ENCODE results near the gene NHSL1.

NHSL1 gene

DNA sequence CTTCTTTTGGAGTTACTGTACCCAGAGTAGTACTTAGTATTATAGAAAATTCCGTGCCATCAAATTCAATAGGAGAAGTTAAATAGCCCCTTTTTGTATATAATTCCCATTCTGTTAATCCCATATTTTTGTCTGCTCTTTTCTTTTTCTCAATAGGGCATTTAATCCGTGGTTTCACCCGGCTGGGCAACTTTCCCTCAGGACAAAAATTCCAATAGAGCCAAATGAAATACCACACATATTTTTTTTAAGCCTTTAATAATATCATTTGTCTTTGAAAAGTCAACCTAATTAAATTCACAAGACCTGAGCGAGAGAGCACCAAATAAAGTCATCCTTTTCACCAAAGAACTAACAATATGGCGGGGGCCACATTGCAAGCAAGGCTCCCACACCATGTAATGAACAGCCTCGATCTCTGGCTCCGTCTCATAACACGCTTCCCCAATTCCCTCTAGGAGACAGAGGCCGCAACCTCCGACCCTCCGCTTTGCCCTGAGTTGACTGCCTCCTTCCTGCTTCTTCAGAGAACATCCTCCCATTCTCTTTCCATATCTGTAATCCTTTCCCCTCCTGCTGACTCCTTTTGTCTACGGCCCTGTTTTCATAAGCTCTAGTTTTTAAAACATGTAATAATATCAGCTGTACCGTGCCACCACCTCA is 13.6 kb downstream of the NHSL1 start:
- H3K36me3 ChIP-seq (ENCODE audit: insufficient read depth, low read length), result no peaks in the 10 kb centered on the region
- no peak overlapping the region for H3K4me2 ChIP-seq (ENCODE audit: low read length)
- H3K9ac ChIP-seq (ENCODE audit: low read length), result no peak overlapping the region
- H3K9me2 ChIP-seq (ENCODE audit: low read depth, low read length), result no peaks in the 10 kb centered on the region
- H2AFZ ChIP-seq (ENCODE audit: low read length), result no peak overlapping the region
- no peak for TF ChIP-seq EZH2 (IDR thresholded peaks at IDR 0.05; ENCODE audit: borderline replicate concordance, low read length)
- TF ChIP-seq, protein P1, sequence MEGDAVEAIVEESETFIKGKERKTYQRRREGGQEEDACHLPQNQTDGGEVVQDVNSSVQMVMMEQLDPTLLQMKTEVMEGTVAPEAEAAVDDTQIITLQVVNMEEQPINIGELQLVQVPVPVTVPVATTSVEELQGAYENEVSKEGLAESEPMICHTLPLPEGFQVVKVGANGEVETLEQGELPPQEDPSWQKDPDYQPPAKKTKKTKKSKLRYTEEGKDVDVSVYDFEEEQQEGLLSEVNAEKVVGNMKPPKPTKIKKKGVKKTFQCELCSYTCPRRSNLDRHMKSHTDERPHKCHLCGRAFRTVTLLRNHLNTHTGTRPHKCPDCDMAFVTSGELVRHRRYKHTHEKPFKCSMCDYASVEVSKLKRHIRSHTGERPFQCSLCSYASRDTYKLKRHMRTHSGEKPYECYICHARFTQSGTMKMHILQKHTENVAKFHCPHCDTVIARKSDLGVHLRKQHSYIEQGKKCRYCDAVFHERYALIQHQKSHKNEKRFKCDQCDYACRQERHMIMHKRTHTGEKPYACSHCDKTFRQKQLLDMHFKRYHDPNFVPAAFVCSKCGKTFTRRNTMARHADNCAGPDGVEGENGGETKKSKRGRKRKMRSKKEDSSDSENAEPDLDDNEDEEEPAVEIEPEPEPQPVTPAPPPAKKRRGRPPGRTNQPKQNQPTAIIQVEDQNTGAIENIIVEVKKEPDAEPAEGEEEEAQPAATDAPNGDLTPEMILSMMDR (IDR thresholded peaks at IDR 0.05; ENCODE audit: low read length), result no peak
- no peaks in the 10 kb centered on the region for H4K20me1 ChIP-seq (ENCODE audit: insufficient read depth, low read length)
- H3K4me3 ChIP-seq (ENCODE audit: low read depth, low read length, poor library complexity, severe bottlenecking), result no peak overlapping the region
- no peaks in the 10 kb centered on the region for H3K4me1 ChIP-seq (ENCODE audit: insufficient read depth, low read length, severe bottlenecking)
- no peaks in the 10 kb centered on the region for H3F3A ChIP-seq (ENCODE audit: insufficient read depth, low read length)
- H3K27ac ChIP-seq (ENCODE audit: low read depth, low read length, poor library complexity, severe bottlenecking), result no peak overlapping the region
- 0 out of 2 replicates have a peak, but pooled peaks cover 4% of the 10 kb centered on the region for H3K27me3 ChIP-seq (ENCODE audit: insufficient read depth, low read length)
- H3K9me3 ChIP-seq (ENCODE audit: low read length), result no peaks in the 10 kb centered on the region
- no peaks in the 10 kb centered on the region for H3K79me2 ChIP-seq (ENCODE audit: insufficient read depth, low read length)

DNA sequence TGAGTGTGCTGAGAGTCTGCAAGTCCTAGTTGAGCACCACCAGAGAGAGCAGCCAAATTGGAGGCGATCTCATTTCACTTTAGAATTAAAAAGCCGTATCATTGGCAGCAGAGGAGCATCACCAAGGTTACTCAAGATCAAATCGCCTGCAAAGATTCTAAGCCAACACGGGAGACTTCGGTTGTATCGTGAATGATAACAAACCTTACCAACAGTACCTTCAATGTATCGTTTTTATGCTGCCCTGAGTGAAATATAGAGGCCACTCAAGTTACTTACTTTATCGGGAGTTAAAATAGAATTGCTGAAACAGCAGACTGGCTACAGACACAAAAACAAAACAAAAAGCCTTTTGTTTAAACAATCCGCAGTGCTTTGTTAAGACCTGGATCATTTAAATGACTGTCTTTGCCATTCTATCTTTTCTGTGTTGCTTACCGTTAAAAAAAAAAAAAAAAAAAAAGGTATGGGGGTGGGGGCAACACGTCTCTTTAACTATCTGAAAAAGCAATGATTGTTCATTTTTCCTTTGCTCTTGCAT is 14.2 kb downstream of the NHSL1 start:
- Histone ChIP-seq H3K27ac (ENCODE audit: low read depth, low read length, poor library complexity, severe bottlenecking) (no peak overlapping the region), H3K4me1 (ENCODE audit: insufficient read depth, low read length, severe bottlenecking) (no peaks in the 10 kb centered on the region), H3F3A (ENCODE audit: insufficient read depth, low read length) (no peaks in the 10 kb centered on the region), H3K9ac (ENCODE audit: low read length) (no peak overlapping the region), H3K27me3 (ENCODE audit: insufficient read depth, low read length) (0 out of 2 replicates have a peak, but pooled peaks cover 4% of the 10 kb centered on the region), H3K36me3 (ENCODE audit: insufficient read depth, low read length) (no peaks in the 10 kb centered on the region), H3K4me3 (ENCODE audit: low read depth, low read length, poor library complexity, severe bottlenecking) (no peak overlapping the region), H3K79me2 (ENCODE audit: insufficient read depth, low read length) (no peaks in the 10 kb centered on the region), H3K9me3 (ENCODE audit: low read length) (no peaks in the 10 kb centered on the region), H3K4me2 (ENCODE audit: low read length) (no peak overlapping the region), H3K9me2 (ENCODE audit: low read depth, low read length) (no peaks in the 10 kb centered on the region), H2AFZ (ENCODE audit: low read length) (no peak overlapping the region), H4K20me1 (ENCODE audit: insufficient read depth, low read length) (no peaks in the 10 kb centered on the region)
- TF ChIP-seq, protein P1 (IDR thresholded peaks at IDR 0.05; ENCODE audit: low read length), result no peak
- TF ChIP-seq EZH2 (IDR thresholded peaks at IDR 0.05; ENCODE audit: borderline replicate concordance, low read length), result no peak

DNA sequence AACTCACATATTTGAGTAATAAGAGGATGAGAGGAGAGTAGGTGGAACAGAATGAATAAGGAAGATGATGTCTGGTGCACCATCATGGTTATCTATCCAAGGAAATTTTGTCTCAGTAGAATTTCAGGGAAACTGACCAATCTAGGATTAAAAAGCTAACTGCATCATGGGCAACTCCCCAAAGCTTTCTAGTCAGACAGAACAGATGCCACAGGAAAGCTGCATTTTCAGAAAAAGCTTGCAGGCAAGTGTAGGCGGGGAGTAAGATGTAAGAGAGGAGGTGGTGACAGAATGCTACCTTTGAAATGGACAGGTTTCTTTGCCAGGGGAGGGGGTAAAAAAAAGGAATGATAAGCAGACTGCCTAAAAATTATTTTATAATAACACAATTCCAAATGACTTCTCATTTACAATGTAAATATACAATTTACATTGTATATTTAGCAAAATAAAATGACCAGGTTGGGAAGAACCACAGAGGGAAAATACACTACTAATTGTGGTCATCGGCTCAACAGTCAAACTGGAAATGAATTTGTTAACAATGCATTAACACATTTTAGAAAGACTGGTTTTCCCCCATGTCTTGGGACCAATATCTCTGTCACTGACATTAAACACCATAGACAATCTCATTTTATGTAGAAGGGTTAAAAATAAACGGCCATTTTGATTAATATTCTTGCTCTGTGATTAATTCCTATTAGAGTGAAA is 15.1 kb downstream of the NHSL1 start:
- no peak overlapping the region for H2AFZ ChIP-seq (ENCODE audit: low read length)
- H3K4me3 ChIP-seq (ENCODE audit: low read depth, low read length, poor library complexity, severe bottlenecking), result no peak overlapping the region
- no peak overlapping the region for H3K9ac ChIP-seq (ENCODE audit: low read length)
- no peaks in the 10 kb centered on the region for H3K79me2 ChIP-seq (ENCODE audit: insufficient read depth, low read length)
- H3K27me3 ChIP-seq (ENCODE audit: insufficient read depth, low read length), result 0 out of 2 replicates have a peak, but pooled peaks cover 4% of the 10 kb centered on the region
- H3K4me2 ChIP-seq (ENCODE audit: low read length), result no peak overlapping the region
- no peaks in the 10 kb centered on the region for H3K4me1 ChIP-seq (ENCODE audit: insufficient read depth, low read length, severe bottlenecking)
- H3K36me3 ChIP-seq (ENCODE audit: insufficient read depth, low read length), result no peaks in the 10 kb centered on the region
- H3K9me2 ChIP-seq (ENCODE audit: low read depth, low read length), result no peaks in the 10 kb centered on the region
- no peak overlapping the region for H3K27ac ChIP-seq (ENCODE audit: low read depth, low read length, poor library complexity, severe bottlenecking)
- TF ChIP-seq, protein P1 (IDR thresholded peaks at IDR 0.05; ENCODE audit: low read length), result no peak
- H3F3A ChIP-seq (ENCODE audit: insufficient read depth, low read length), result no peaks in the 10 kb centered on the region
- H4K20me1 ChIP-seq (ENCODE audit: insufficient read depth, low read length), result no peaks in the 10 kb centered on the region
- H3K9me3 ChIP-seq (ENCODE audit: low read length), result no peaks in the 10 kb centered on the region
